ENCODE data around the gene GSTA5.
"Not testable (repeated sequence)": the region's sequence is repeated elsewhere in the genome, so short reads cannot be mapped to it uniquely, and the experiment has no call there.

GSTA5 gene

DNA sequence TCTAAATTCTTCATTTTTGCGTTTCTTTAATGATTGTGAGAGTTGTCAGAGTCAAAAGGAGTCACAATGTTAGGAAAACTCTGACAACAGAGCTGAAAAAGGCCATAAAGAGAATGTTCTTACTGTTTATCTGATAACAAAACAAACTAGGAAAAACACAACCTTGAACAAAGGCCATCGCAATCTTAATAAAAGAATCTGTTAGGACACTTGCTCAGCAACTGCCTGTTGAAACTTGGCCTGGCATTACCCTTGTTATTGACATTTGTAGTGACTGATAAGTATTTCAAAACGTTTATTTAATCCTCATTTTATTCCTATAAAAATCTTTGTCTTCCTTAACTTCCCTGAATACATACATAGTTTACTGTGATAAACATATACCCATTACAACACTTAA is 52.7 kb downstream of the GSTA5 start:
- DNase-seq: no peak

DNA sequence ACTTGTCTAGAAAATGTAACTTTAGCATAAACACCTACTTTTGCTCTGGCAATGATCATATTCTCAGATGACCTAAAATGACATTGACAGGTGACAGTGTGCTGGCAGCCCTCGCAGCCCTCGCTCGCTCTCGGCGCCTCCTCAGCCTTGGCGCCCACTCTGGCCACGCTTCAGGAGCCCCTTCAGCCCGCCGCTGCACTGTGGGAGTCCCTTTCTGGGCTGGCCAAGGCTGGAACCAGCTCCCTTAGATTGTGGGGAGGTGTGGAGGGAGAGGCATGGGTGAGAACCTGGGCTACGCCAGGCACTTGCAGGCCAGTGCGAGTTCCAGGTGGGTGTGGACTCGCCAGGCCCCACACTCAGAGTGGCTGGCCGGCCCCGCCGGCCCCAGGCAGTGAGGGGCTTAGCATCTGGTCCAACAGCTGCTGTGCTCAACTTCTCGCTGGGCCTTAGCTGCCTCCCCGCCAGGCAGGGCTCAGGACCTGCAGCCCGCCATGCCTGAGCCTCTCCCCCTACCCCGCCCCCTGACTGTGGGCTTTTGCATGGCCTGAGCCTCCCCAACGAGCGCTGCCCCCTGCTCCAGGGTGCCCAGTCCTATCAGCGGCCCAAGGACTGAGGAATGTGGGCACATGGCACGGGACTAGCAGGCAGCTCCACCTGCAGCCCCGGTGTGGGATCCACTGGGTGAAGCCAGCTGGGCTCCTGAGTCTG is 54.2 kb downstream of the GSTA5 start:
- DNase-seq: no peak

DNA sequence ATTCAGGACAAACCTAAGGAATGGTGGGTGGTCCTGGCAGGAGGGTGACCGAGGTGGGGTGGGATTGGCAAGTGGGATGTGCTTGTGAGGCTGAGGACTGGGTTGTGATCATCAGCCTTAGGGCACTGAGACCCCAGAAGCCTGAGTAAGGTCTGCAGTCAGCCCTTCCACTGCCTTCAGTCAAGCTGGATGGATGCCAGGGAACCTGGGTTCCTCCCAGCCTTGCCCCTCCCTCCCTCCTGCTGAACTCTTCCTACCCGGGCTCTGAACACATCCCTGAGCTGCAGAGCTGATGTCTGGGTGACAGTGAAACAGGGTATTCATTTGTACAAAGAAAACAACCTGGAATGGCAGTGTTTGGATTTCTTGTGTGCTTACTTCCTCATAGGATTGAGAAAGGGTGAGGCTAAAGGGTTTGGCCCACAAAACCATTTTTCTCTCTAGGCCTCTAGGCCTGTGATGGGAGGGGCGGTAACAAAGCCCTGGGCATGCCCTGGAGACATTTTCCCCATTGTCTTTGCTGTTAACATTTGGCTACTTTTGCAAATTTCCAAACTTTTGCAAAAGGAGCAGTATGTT is 57.8 kb downstream of the GSTA5 start:
- not testable (repeated sequence) for DNase-seq

DNA sequence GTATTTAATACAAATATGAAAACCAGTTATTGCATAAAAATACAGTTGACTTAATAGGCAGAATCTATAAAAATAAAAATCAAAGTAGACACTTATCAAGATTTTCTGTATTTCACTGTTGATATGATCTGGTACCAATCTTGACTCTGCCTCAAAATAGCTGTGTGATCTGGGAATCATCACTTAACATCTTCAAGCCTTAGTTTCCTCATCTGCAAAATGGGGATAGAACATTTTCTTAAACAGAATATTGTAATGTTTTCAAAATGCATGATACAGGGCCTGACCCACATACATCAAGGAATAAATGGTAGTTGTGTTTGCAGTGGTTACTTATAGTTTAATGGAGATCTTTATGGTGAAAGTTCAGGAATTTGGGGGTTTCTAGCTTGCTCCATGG is 58.4 kb downstream of the GSTA5 start:
- not testable (repeated sequence) for DNase-seq

Data from GOT3 (cell line).